ENCODE results near the gene KCTD15.
A peak's percentile ranks its signal among the peaks of the same experiment; 100 is the strongest.
"Not testable (repeated sequence)": the region's sequence is repeated elsewhere in the genome, so short reads cannot be mapped to it uniquely, and the experiment has no call there.

KCTD15 gene

GRCh38 chr19:33813391-33814101 lies 16.9 kb downstream of the KCTD15 start:
- DNase-seq (ENCODE audit: low read depth in 2 of 2): no peak

GRCh38 chr19:33814181-33815165 lies 17.8 kb downstream of the KCTD15 start:
- no peak for DNase-seq (ENCODE audit: low read depth in 2 of 2)

GRCh38 chr19:33815380-33816340 lies 19.0 kb downstream of the KCTD15 start:
- no peak for DNase-seq (ENCODE audit: low read depth in 2 of 2)

GRCh38 chr19:33818411-33818810 lies 21.7 kb downstream of the KCTD15 start:
- DNase-seq (ENCODE audit: low read depth in 2 of 2): no peak

DNA sequence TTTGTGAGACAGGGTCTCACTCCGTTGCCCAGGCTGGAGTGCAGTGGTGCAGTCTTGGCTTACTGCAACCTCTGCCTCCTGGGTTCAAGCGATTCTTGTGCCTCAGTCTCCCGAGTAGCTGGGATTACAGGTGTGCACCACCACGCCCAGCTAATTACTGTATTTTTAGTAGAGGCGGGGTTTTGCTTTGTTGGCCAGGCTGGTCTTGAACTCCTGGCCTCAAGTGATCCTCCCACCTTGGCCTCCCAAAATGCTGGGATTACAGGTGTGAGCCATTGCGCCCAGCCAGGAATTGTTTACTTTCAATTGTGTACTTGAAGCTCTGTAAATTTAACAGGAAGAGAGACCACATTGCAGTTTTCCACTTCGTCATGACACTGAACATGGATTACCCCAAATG lies 22.4 kb downstream of the KCTD15 start:
- DNase-seq (ENCODE audit: low read depth in 2 of 2): not testable (repeated sequence)

GRCh38 chr19:33819506-33819879 lies 22.8 kb downstream of the KCTD15 start:
- no peak for DNase-seq (ENCODE audit: low read depth in 2 of 2)

- peak in 1 of 2 donors; percentile 35 for DNase-seq (ENCODE audit: low read depth in 2 of 2)
These were observed 23.5 kb downstream of the KCTD15 start for GRCh38 chr19:33819880-33820781.

DNA sequence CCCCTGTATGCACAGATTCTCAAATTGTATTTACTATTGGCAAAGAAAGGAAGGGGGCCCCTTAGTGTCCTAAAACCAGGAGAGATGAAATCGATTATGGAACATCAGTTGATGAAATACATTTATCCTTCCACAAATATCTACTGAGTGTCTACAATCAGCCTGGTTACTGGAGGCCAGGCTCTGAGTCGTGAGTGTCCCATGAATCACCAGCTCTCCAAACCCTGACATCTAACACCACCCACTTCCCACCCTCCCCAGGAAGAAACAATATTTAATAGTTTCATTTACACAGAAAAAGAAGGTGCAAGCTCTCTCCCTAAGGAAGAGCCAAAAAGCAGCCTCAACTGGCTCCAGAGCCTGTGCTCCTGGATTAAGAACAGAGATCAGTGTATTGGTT lies 25.2 kb downstream of the KCTD15 start:
- no peak for DNase-seq (ENCODE audit: low read depth in 2 of 2)

- no peak for DNase-seq (ENCODE audit: low read depth in 2 of 2)
These were observed 26.7 kb downstream of the KCTD15 start for GRCh38 chr19:33823341-33823740.

GRCh38 chr19:33825556-33825955 lies 28.9 kb downstream of the KCTD15 start:
- DNase-seq (ENCODE audit: low read depth in 2 of 2): no peak

DNA sequence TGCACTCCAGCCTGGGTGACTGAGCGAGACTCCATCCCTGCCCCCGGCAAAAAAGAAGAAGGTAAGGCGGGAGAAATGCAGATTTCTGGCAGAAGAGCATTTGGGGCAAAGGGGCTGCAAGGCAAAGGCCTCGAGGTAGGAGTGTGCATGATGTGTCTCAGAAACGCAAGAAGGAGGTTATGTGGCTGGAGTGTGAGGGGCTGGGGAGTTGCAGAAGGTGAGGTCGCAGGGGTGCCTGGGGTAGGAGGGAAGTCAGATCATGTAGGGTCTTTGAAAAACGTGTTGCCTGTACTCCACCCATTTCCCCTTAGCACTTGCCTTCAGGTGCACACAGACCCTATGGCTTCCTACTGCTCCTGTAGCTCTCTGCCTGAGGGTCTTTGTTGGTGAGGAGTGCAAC lies 29.9 kb downstream of the KCTD15 start:
- no peak for DNase-seq (ENCODE audit: low read depth in 2 of 2)

- DNase-seq (ENCODE audit: low read depth in 2 of 2): no peak
These were observed 31.8 kb downstream of the KCTD15 start for GRCh38 chr19:33828266-33829075.

- no peak for DNase-seq (ENCODE audit: low read depth in 2 of 2)
These were observed 33.6 kb downstream of the KCTD15 start for GRCh38 chr19:33830264-33830663.

DNA sequence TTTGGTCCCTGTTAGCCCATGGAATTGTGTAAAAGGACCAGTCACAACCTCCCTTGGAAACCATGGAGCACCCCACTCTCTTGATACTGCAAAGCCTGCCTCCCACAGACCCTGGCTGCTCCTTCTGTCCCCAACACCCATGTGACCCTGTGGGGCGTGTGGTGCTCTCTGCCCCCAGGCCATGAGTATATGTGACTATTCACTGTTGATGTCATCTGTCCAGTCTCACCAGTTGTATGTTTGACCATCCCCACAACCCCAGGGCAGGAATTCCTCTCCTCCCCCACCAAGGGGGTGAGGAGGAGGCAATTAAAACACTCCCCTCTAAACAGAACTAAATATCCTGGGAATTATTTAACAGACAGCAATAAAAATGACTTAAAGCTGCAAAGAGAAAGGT lies 35.2 kb downstream of the KCTD15 start:
- no peak for DNase-seq (ENCODE audit: low read depth in 2 of 2)

GRCh38 chr19:33832633-33833032 lies 36.0 kb downstream of the KCTD15 start:
- no peak for DNase-seq (ENCODE audit: low read depth in 2 of 2)

DNA sequence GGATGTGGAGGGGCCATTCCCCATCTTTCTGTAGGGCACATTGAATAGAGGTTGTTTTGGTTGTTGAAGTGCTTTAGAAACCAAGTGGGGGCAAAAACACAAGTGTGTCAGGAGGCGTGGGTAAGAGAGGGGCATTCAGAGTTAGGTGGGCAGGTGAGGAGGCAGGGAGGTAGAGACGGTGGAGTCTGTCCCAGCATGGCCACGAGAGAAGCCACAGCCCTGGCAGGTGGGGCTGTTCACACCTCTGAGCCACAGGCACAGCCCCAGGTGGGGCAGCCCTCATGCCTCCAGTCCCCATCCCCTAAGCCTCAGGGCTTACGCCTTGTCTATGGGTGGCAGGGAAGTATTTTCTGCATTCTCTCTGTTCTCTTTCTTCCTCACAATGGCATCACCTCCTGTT lies 43.7 kb downstream of the KCTD15 start:
- DNase-seq (ENCODE audit: low read depth in 2 of 2): no peak

- DNase-seq (ENCODE audit: low read depth in 2 of 2): no peak
These were observed 44.1 kb downstream of the KCTD15 start for GRCh38 chr19:33840783-33841182.

DNA sequence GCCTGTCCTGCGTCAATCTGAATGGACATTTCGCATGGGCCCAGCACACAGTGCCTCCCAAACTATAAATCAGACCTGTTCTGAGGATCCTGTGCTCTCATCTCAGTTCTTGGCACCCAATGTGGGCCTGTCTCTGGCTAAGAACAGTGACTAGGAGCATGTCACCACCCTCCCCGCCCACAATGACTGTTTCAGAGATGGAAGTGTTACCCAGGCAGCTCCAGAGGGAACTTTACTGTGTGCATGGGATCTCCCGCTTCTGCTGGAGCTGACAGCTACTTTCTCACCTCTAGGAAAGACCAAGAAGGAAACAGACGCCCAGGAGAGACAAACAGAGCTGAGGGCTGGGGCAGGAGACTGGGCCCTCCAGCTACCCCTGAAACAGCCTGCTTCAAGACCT lies 45.0 kb downstream of the KCTD15 start:
- DNase-seq (ENCODE audit: low read depth in 2 of 2): no peak

DNA sequence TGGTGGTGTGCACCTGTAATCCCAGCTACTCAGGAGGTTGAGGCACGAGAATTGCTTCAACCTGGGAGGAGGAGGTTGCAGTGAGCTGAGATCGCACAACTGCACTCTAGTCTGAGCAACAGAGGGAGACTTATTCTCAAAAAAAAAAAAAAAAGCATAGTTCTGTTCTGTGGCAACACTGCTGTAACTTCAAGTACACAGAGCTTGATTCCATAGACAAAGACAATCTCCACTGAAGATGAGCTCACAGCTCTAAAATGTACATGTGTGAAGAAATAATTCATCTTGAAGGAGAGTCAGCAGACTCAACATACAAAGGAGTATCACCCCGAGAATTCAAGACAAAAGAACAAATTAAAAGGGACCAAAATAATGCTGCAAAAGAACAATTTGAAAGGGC lies 47.8 kb downstream of the KCTD15 start:
- DNase-seq (ENCODE audit: low read depth in 2 of 2): no peak

DNA sequence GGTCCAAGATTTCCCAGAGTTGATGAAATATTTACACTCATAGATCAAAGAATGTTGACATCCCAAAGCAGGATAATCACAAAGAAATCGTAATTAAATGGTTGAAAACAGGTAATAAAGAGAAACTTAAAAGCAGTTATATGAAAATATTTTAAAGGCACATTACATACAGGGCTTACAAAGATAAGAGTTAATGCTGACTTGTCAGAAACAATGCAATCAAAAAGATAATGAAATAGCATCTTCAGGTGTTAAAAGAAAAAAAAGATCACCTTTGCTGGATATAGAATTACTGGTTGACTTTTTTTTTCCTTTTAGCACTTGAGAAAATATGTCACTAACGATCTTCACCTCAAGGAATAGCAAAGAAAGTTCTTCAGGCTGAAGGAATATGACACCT lies 48.8 kb downstream of the KCTD15 start:
- DNase-seq (ENCODE audit: low read depth in 2 of 2): no peak
